Measurements from ENCODE around the gene PDE7B.

Gene PDE7B

DNA sequence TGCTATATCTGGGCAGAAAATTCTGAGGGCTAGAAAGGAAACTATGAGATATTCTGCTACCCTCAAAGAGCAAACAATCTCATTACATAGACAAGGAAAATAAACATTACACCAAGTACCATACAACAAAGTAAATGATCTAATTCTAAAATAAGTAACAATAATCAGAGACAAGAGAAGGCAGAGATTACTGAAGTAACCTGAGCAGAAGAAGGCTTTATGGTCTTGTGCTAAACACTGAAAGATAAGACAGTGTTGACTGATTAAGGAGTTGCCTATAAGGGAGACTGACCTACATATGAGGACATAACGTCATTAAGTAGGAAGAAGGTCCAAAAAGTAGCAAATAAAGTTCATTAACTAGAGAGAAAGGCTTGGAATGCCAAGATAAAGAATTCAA, 264.4 kb downstream of the PDE7B start:
- no peak for DNase-seq (ENCODE audit: low read depth in 2 of 2)
- no peak overlapping the region for H3K4me3 ChIP-seq (replicated peaks in 1 of 2; ENCODE audit: low read depth in 2 of 2, low read length in 2 of 2)
- TF ChIP-seq, protein P1, sequence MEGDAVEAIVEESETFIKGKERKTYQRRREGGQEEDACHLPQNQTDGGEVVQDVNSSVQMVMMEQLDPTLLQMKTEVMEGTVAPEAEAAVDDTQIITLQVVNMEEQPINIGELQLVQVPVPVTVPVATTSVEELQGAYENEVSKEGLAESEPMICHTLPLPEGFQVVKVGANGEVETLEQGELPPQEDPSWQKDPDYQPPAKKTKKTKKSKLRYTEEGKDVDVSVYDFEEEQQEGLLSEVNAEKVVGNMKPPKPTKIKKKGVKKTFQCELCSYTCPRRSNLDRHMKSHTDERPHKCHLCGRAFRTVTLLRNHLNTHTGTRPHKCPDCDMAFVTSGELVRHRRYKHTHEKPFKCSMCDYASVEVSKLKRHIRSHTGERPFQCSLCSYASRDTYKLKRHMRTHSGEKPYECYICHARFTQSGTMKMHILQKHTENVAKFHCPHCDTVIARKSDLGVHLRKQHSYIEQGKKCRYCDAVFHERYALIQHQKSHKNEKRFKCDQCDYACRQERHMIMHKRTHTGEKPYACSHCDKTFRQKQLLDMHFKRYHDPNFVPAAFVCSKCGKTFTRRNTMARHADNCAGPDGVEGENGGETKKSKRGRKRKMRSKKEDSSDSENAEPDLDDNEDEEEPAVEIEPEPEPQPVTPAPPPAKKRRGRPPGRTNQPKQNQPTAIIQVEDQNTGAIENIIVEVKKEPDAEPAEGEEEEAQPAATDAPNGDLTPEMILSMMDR (IDR thresholded peaks at IDR 0.05; ENCODE audit: low read depth, low read length), result no peak

DNA sequence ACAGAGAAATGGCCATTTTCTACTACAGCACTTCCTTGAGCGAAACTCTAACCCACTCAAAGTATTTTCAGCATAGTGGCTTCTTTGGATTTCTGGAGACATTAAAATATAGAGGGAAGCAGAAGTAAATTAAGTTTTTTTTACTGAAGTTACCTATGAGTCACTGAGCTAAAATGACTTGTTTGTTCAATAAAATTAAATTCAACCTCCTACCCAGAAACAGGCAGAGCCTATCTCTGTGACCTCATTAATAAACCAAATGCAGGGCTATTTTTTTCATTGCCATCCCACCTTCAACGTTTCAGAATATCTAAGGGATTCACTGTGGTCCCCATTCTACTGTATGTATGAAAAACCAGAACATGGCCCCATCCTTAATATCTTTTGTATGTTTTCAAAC, 265.6 kb downstream of the PDE7B start:
- DNase-seq (ENCODE audit: low read depth in 2 of 2), result no peak
- TF ChIP-seq, protein P1 (IDR thresholded peaks at IDR 0.05; ENCODE audit: low read depth, low read length), result no peak
- H3K4me3 ChIP-seq (replicated peaks in 1 of 2; ENCODE audit: low read depth in 2 of 2, low read length in 2 of 2), result no peak overlapping the region

DNA sequence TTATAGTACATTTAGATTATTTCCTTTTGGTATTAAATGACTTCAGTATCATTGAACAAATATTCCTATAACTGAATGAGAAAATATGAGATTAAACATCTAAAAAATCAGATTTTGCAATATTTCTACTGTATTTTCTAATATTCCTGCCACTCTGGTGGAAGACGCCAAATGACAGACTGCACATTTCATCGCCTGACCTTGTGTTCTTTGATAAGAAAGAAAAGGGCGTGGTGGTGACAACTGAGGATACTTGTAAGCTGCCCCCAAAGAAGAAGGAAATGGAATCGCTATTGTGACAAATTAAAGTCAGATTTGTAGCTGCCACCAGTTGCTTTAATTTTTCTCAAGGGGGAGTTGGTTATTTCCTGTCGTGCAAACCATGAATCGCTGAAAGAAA, 267.3 kb downstream of the PDE7B start:
- DNase-seq (ENCODE audit: low read depth in 2 of 2), result no peak
- no peak overlapping the region for H3K4me3 ChIP-seq (replicated peaks in 1 of 2; ENCODE audit: low read depth in 2 of 2, low read length in 2 of 2)
- TF ChIP-seq, protein P1 (IDR thresholded peaks at IDR 0.05; ENCODE audit: low read depth, low read length), result no peak

DNA sequence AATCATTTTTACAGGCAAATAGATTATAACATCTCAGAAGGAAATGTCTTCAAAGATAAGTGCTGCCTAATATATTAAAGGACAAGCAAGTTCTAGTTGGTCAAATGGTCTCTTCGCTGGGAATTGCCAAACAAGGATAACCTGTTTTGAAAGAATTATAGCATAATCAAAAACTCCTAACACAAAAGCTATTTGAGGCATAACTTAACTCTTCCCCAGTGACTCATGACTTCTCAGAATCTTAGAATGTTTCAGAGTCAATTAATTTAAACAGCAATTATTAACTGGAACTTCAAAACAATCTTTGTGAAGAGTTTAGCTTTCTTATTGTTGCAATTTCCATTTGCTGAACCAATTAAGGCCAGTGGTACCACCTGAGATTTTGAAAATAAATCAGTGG, 272.0 kb downstream of the PDE7B start:
- H3K4me3 ChIP-seq (replicated peaks in 1 of 2; ENCODE audit: low read depth in 2 of 2, low read length in 2 of 2), result no peak overlapping the region
- TF ChIP-seq, protein P1 (IDR thresholded peaks at IDR 0.05; ENCODE audit: low read depth, low read length), result no peak
- DNase-seq (ENCODE audit: low read depth in 2 of 2), result peak; percentile 52 to 62

DNA sequence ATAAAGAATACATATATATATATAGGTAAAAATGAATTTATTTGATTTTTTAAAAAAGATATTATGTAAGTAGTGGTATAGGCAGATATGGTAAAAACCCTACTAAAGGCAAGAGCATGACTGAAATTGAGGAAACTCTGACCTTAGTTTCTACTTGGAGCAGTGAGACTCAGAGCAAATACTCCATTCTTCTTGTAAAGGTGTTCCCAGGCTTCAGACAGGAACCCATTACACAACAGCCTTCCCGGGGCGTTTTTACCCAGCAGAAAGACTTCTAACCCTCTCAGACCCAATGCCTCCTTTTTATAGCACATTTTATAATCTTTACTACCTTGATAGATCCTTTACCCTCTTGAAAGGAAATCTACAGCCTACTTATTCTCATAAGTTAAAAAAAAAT, 274.1 kb downstream of the PDE7B start:
- no peak for DNase-seq (ENCODE audit: low read depth in 2 of 2)
- TF ChIP-seq, protein P1 (IDR thresholded peaks at IDR 0.05; ENCODE audit: low read depth, low read length), result no peak
- H3K4me3 ChIP-seq (replicated peaks in 1 of 2; ENCODE audit: low read depth in 2 of 2, low read length in 2 of 2), result no peak overlapping the region

DNA sequence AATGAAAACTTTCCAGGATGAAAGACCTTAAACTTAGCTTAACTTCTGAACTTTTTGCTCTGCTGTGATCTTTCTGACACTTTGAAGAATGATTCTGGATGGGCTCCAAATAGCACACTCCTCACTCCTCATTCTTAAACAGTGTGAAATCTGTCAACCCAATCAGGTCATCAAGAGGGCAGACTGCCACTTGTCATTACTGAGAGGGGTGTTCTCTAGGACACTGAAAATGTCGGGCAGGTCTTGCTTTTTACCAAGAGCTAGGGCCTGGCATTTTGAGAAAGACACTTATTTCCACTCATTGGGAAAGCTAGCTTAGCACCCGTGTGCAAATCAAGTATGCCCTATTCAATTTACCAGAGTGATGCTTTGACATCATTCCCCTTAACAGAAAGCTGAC, 276.4 kb downstream of the PDE7B start:
- TF ChIP-seq, protein P1 (IDR thresholded peaks at IDR 0.05; ENCODE audit: low read depth, low read length), result no peak
- DNase-seq (ENCODE audit: low read depth in 2 of 2), result peak in 1 of 2 donors; percentile 26
- H3K4me3 ChIP-seq (replicated peaks in 1 of 2; ENCODE audit: low read depth in 2 of 2, low read length in 2 of 2), result no peak overlapping the region

DNA sequence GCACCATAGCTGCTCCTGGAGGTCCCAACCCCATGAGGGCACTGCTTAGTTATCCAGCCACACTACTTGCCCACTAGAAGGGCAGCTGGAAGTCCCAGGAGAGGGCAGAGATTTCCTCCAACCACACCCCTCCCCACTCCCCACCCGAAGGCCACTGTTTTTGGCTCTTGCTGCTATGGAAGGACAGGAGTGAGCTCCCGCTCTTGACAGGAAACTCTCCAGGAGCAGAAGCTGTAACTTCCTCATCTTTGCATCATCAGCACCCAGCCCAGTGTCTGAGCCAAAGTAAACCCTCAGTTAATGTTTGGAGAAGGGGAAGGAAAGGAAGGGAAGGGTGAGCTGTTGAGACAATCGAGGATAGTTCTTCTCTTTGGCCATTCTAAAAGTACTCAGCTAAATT, 277.9 kb downstream of the PDE7B start:
- peak; percentile 40 to 52 for DNase-seq (ENCODE audit: low read depth in 2 of 2)

More for the DNA sequence above, 277.9 kb downstream of the PDE7B start:
- no peak overlapping the region for H3K4me3 ChIP-seq (replicated peaks in 1 of 2; ENCODE audit: low read depth in 2 of 2, low read length in 2 of 2)
- TF ChIP-seq, protein P1 (IDR thresholded peaks at IDR 0.05; ENCODE audit: low read depth, low read length), result no peak

Data from cardiac fibroblast (primary cell).